Lower lobe of right lung (tissue), 2 donors: ENCODE data around the gene CRACR2A. TPM values are rescaled to one million over a fixed set of nuclear protein-coding genes. Genes with fewer than 3 reads are reported as not detected.

Experiments used
- ATAC-seq, 2 donors: fragments of 200-7000 bp; cut with Tn5 transposase; one replicate each; pipeline ENCODE4 v1.9.1; 2020 to 2022; ENCODE audit warnings: mild to moderate bottlenecking in 2 of 2, moderate library complexity in 2 of 2
- DNase-seq: peaks from one replicate; pipeline ENCODE4 v3.0.0-alpha.2; 2020
- H3K27ac ChIP-seq: fragments of 200-600 bp; one replicate; pipeline ENCODE4 v1.8.0; 2022
- H3K27me3 ChIP-seq: fragments of 200-600 bp; one replicate; pipeline ENCODE4 v1.8.0; 2022; ENCODE audit warnings: low read depth
- H3K36me3 ChIP-seq: fragments of 200-600 bp; one replicate; pipeline ENCODE4 v1.8.0; 2022; ENCODE audit warnings: mild to moderate bottlenecking
- H3K4me1 ChIP-seq: fragments of 200-600 bp; one replicate; pipeline ENCODE4 v1.8.0; 2022
- H3K4me3 ChIP-seq: fragments of 200-600 bp; one replicate; pipeline ENCODE4 v1.8.0; 2022; ENCODE audit warnings: mild to moderate bottlenecking
- H3K9me3 ChIP-seq: fragments of 200-600 bp; one replicate; pipeline ENCODE4 v1.8.0; 2022
- CTCF ChIP-seq: fragments of 200-600 bp; IDR thresholded peaks from one replicate; pipeline ENCODE4 v1.8.0; 2022; ENCODE audit warnings: antibody characterized with exemption, mild to moderate bottlenecking
- intact Hi-C: fragments of 100-400 bp; cut with DNase I; formaldehyde crosslinking; loops from one replicate; pipeline ENCODE4 v1.11.0; 2022
- long read RNA-seq: library from polyadenylated mRNA; unstranded; transcript quantifications from one replicate; pipeline ENCODE4 v2.0.0, GENCODE V29; 2021
- total RNA-seq: library from RNA; stranded (reverse); fragmentation: NEBNext Ultra II Directional; extraction: Animal tissue kit (Norgen Biotek cat#: 25700); gene quantifications from one replicate; pipeline ENCODE4 v1.2.1, GENCODE V29; 2021
- donor health status: DM: no; HTN: yes; CAD: no; lungs with severe emphysema.

The CRACR2A gene
- total RNA-seq, result 7.9 TPM
- long read RNA-seq, partial matches to known transcripts, result 0 of 2 reads
- long read RNA-seq, other reads (novel, unspliced or antisense), result 2 of 2 reads

GRCh38 chr12:3752741-3753486 is at the start of gene CRACR2A:
CRACR2A (minus strand) TSS chr12:3753109; CDS start chr12:3696999, 56,110 bp downstream.
- H3K27me3 ChIP-seq, result no peaks in the 10 kb centered on the region
- peak; percentile 68 for TF ChIP-seq CTCF
- peak within 1 kb of the TSS; percentile 85 for H3K27ac ChIP-seq
- DNase-seq (peak; percentile 81), ATAC-seq (peak; percentile 90 to 92)
- H3K9me3 ChIP-seq, result no peaks in the 10 kb centered on the region
- H3K36me3 ChIP-seq, result no peaks in the 10 kb centered on the region
- H3K4me1 ChIP-seq, result peaks cover 12% of the 10 kb centered on the region
- peak within 1 kb of the TSS; percentile 61 for H3K4me3 ChIP-seq
- intact Hi-C loops, result no loop called here

- intact Hi-C loops, result no loop called here
- no peak overlapping the region for H3K27ac ChIP-seq
- no peak overlapping the region for H3K4me3 ChIP-seq
Observed at GRCh38 chr12:3797531-3798048, 44.7 kb upstream of the CRACR2A start.

GRCh38 chr12:3795492-3796133 is 42.7 kb upstream of the CRACR2A start:
- no peak overlapping the region for H3K4me3 ChIP-seq
- ATAC-seq (no peak), DNase-seq (no peak)
- H3K27me3 ChIP-seq, result no peaks in the 10 kb centered on the region
- H3K36me3 ChIP-seq, result peaks cover 4% of the 10 kb centered on the region
- H3K9me3 ChIP-seq, result no peaks in the 10 kb centered on the region
- intact Hi-C loops, result no loop called here
- no peaks in the 10 kb centered on the region for H3K4me1 ChIP-seq
- no peak for TF ChIP-seq CTCF
- H3K27ac ChIP-seq, result no peak overlapping the region

More at GRCh38 chr12:3797531-3798048, 44.7 kb upstream of the CRACR2A start:
- ATAC-seq (no peak), DNase-seq (no peak)
- Histone ChIP-seq H3K9me3 (no peaks in the 10 kb centered on the region), H3K27me3 (no peaks in the 10 kb centered on the region), H3K36me3 (peaks cover 4% of the 10 kb centered on the region), H3K4me1 (no peaks in the 10 kb centered on the region)
- TF ChIP-seq CTCF, result no peak

GRCh38 chr12:3795066-3795465 is 42.2 kb upstream of the CRACR2A start:
- H3K4me1 ChIP-seq, result no peaks in the 10 kb centered on the region
- TF ChIP-seq CTCF, result no peak
- H3K27me3 ChIP-seq, result no peaks in the 10 kb centered on the region
- ATAC-seq (no peak), DNase-seq (no peak)
- no peak overlapping the region for H3K27ac ChIP-seq
- H3K4me3 ChIP-seq, result no peak overlapping the region
- intact Hi-C loops, result no loop called here
- H3K9me3 ChIP-seq, result no peaks in the 10 kb centered on the region
- H3K36me3 ChIP-seq, result peaks cover 4% of the 10 kb centered on the region

GRCh38 chr12:3792623-3793288 is 39.8 kb upstream of the CRACR2A start:
- DNase-seq, result no peak
- no peak overlapping the region for H3K27ac ChIP-seq
- H3K4me3 ChIP-seq, result no peak overlapping the region
- H3K4me1 ChIP-seq, result no peaks in the 10 kb centered on the region
- ATAC-seq, result no peak
- intact Hi-C loops, result no loop called here
- H3K27me3 ChIP-seq, result no peaks in the 10 kb centered on the region
- peaks cover 4% of the 10 kb centered on the region for H3K36me3 ChIP-seq
- no peak for TF ChIP-seq CTCF
- H3K9me3 ChIP-seq, result no peaks in the 10 kb centered on the region
